Pericardium fibroblast (primary cell): Measurements from ENCODE around the gene LRPAP1. TPM values are rescaled to one million over a fixed set of nuclear protein-coding genes. Genes with fewer than 3 reads are reported as not detected.

ENCODE experiments used
- total RNA-seq: library from RNA; depleted of rRNA; stranded (reverse); fragments of >200 nt; gene quantifications from 2 replicates; pipeline ENCODE4 v1.2.3, GENCODE V29; 2015

LRPAP1 gene, protein sequence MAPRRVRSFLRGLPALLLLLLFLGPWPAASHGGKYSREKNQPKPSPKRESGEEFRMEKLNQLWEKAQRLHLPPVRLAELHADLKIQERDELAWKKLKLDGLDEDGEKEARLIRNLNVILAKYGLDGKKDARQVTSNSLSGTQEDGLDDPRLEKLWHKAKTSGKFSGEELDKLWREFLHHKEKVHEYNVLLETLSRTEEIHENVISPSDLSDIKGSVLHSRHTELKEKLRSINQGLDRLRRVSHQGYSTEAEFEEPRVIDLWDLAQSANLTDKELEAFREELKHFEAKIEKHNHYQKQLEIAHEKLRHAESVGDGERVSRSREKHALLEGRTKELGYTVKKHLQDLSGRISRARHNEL
- total RNA-seq: 124 and 152 TPM in 2 replicates

GRCh38 chr4:3531879-3532750 is at the start of gene LRPAP1:
Gene LRPAP1 (minus strand): TSS chr4:3532422. CDS start chr4:3532412, 10 bp downstream.

GRCh38 chr4:3462790-3463415 is 69.3 kb downstream of the LRPAP1 start, which contains the start of gene DOK7:
Gene DOK7 (plus strand): TSS chr4:3463306. CDS start chr4:3463376, 70 bp downstream.

Other genes with a start within 250 kb of the LRPAP1 start
- gene RGS12, start 239.4 kb downstream of the LRPAP1 start, total RNA-seq: 7.4 and 7.6 TPM in 2 replicates
- gene HGFAC, start 90.5 kb downstream of the LRPAP1 start, total RNA-seq: not detected in 2 replicates
- gene DOK7, start 69.1 kb downstream of the LRPAP1 start, total RNA-seq: 0.09 TPM in 1 of 2 replicates, not detected in the other
- gene ADRA2C, start 234.0 kb upstream of the LRPAP1 start, total RNA-seq: 4.6 and 7.0 TPM in 2 replicates